Measurements from ENCODE around the gene CDH23. TPM values are rescaled to one million over a fixed set of nuclear protein-coding genes. Genes with fewer than 3 reads are reported as not detected.

The CDH23 gene
- total and polyA plus RNA-seq, 2 donors (not counting 1 experiment from before 2014, with no cell fraction given): 0.01 to 0.17 TPM

GRCh38 chr10:71513936-71514335, 117.2 kb downstream of the CDH23 start:
- no peak for TF ChIP-seq EZH2 (IDR thresholded peaks at IDR 0.05; ENCODE audit: low read length, missing control alignments)
- TF ChIP-seq, protein P1, sequence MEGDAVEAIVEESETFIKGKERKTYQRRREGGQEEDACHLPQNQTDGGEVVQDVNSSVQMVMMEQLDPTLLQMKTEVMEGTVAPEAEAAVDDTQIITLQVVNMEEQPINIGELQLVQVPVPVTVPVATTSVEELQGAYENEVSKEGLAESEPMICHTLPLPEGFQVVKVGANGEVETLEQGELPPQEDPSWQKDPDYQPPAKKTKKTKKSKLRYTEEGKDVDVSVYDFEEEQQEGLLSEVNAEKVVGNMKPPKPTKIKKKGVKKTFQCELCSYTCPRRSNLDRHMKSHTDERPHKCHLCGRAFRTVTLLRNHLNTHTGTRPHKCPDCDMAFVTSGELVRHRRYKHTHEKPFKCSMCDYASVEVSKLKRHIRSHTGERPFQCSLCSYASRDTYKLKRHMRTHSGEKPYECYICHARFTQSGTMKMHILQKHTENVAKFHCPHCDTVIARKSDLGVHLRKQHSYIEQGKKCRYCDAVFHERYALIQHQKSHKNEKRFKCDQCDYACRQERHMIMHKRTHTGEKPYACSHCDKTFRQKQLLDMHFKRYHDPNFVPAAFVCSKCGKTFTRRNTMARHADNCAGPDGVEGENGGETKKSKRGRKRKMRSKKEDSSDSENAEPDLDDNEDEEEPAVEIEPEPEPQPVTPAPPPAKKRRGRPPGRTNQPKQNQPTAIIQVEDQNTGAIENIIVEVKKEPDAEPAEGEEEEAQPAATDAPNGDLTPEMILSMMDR (conservative IDR thresholded peaks at IDR 0.05 in 1 of 2, IDR thresholded peaks at IDR 0.05 in 1 of 2; ENCODE audit: low read depth in 1 of 2, low read length in 2 of 2): no peak
- Histone ChIP-seq H2AFZ (ENCODE audit: low read length) (no peak overlapping the region), H3K9me3 (ENCODE audit: control insufficient read depth, insufficient read depth, low read depth, low read length) (no peaks in the 10 kb centered on the region), H3K4me2 (ENCODE audit: extremely low read depth, insufficient read depth, low read length) (no peak overlapping the region), H3K9ac (ENCODE audit: insufficient read depth, low read length) (no peak overlapping the region), H3K4me3 (replicated peaks in 1 of 4; ENCODE audit: control extremely low read depth in 1 of 4, insufficient read depth in 1 of 4, low read depth in 3 of 4, low read length in 4 of 4) (no peak overlapping the region), H3K4me1 (ENCODE audit: control insufficient read depth, extremely low read depth, insufficient read depth, low read length) (no peaks in the 10 kb centered on the region), H4K20me1 (ENCODE audit: control insufficient read depth, extremely low read depth, insufficient read depth, low read length) (no peaks in the 10 kb centered on the region), H3K36me3 (ENCODE audit: control insufficient read depth, insufficient read depth, low read length) (no peaks in the 10 kb centered on the region), H3K27ac (ENCODE audit: insufficient read depth, low read length) (no peak overlapping the region), H3K27me3 (ENCODE audit: control insufficient read depth, insufficient read depth, low read length) (peaks cover 2% of the 10 kb centered on the region), H3K79me2 (ENCODE audit: control insufficient read depth, insufficient read depth, low read length) (no peaks in the 10 kb centered on the region)
- DNase-seq (ENCODE audit: low read depth in 2 of 2): no peak

- Histone ChIP-seq H3K27ac (ENCODE audit: insufficient read depth, low read length) (no peak overlapping the region), H3K4me1 (ENCODE audit: control insufficient read depth, extremely low read depth, insufficient read depth, low read length) (no peaks in the 10 kb centered on the region), H2AFZ (ENCODE audit: low read length) (no peak overlapping the region), H3K9me3 (ENCODE audit: control insufficient read depth, insufficient read depth, low read depth, low read length) (no peaks in the 10 kb centered on the region), H3K9ac (ENCODE audit: insufficient read depth, low read length) (no peak overlapping the region), H3K27me3 (ENCODE audit: control insufficient read depth, insufficient read depth, low read length) (peaks cover 2% of the 10 kb centered on the region), H4K20me1 (ENCODE audit: control insufficient read depth, extremely low read depth, insufficient read depth, low read length) (no peaks in the 10 kb centered on the region), H3K79me2 (ENCODE audit: control insufficient read depth, insufficient read depth, low read length) (no peaks in the 10 kb centered on the region), H3K4me3 (replicated peaks in 1 of 4; ENCODE audit: control extremely low read depth in 1 of 4, insufficient read depth in 1 of 4, low read depth in 3 of 4, low read length in 4 of 4) (no peak overlapping the region), H3K36me3 (ENCODE audit: control insufficient read depth, insufficient read depth, low read length) (no peaks in the 10 kb centered on the region), H3K4me2 (ENCODE audit: extremely low read depth, insufficient read depth, low read length) (no peak overlapping the region)
- DNase-seq (ENCODE audit: low read depth in 2 of 2): no peak
- TF ChIP-seq, protein P1 (conservative IDR thresholded peaks at IDR 0.05 in 1 of 2, IDR thresholded peaks at IDR 0.05 in 1 of 2; ENCODE audit: low read depth in 1 of 2, low read length in 2 of 2): no peak
- TF ChIP-seq EZH2 (IDR thresholded peaks at IDR 0.05; ENCODE audit: low read length, missing control alignments): no peak
These were observed 118.9 kb downstream of the CDH23 start for GRCh38 chr10:71515531-71516172.

DNA sequence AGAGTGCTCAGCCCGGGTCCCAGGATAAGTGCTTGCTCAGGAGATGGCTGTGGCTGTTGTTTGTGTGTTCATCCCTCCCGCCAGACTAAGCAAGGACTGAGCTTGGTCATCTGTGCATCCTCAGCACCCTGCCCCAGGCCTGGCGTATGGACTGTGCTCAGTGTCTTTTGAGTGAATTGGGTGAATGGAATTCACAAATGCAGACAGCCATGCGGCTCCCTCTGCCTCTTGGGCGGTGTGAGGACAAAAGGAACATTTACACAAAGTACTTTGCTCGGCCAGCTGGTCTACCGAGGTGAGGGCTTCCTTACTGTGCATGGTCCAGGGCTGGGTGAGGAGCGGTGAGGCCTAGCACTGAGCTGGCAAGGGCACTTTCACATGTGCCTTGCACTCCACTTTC, 120.2 kb downstream of the CDH23 start:
- H3K79me2 ChIP-seq (ENCODE audit: control insufficient read depth, insufficient read depth, low read length): no peaks in the 10 kb centered on the region
- H3K27ac ChIP-seq (ENCODE audit: insufficient read depth, low read length): no peak overlapping the region
- no peak for TF ChIP-seq EZH2 (IDR thresholded peaks at IDR 0.05; ENCODE audit: low read length, missing control alignments)
- TF ChIP-seq, protein P1 (conservative IDR thresholded peaks at IDR 0.05 in 1 of 2, IDR thresholded peaks at IDR 0.05 in 1 of 2; ENCODE audit: low read depth in 1 of 2, low read length in 2 of 2): no peak
- no peaks in the 10 kb centered on the region for H4K20me1 ChIP-seq (ENCODE audit: control insufficient read depth, extremely low read depth, insufficient read depth, low read length)
- H3K9me3 ChIP-seq (ENCODE audit: control insufficient read depth, insufficient read depth, low read depth, low read length): no peaks in the 10 kb centered on the region
- DNase-seq (ENCODE audit: low read depth in 2 of 2): no peak
- no peak overlapping the region for H3K9ac ChIP-seq (ENCODE audit: insufficient read depth, low read length)
- no peaks in the 10 kb centered on the region for H3K4me1 ChIP-seq (ENCODE audit: control insufficient read depth, extremely low read depth, insufficient read depth, low read length)
- no peaks in the 10 kb centered on the region for H3K36me3 ChIP-seq (ENCODE audit: control insufficient read depth, insufficient read depth, low read length)
- H3K4me2 ChIP-seq (ENCODE audit: extremely low read depth, insufficient read depth, low read length): no peak overlapping the region
- H3K4me3 ChIP-seq (replicated peaks in 1 of 4; ENCODE audit: control extremely low read depth in 1 of 4, insufficient read depth in 1 of 4, low read depth in 3 of 4, low read length in 4 of 4): no peak overlapping the region
- peaks cover 2% of the 10 kb centered on the region for H3K27me3 ChIP-seq (ENCODE audit: control insufficient read depth, insufficient read depth, low read length)
- no peak overlapping the region for H2AFZ ChIP-seq (ENCODE audit: low read length)

Data from fibroblast of lung (primary cell).